ENCODE data around the gene KAT2B.

The KAT2B gene

GRCh38 chr3:20160230-20160629, 120.0 kb downstream of the KAT2B start:
- DNase-seq (ENCODE audit: low read depth, low spot score), result no peak
- Histone ChIP-seq H3K9me3 (ENCODE audit: low read depth, low read length) (no peaks in the 10 kb centered on the region), H3K36me3 (ENCODE audit: insufficient read depth, low read length) (peaks cover 8% of the 10 kb centered on the region), H3K9ac (ENCODE audit: insufficient read length) (no peak overlapping the region), H3K4me3 (no peak overlapping the region), H3K27ac (no peak overlapping the region)
- TF ChIP-seq FOXP2 (optimal IDR thresholded peaks at IDR 0.05; ENCODE audit: control extremely low read depth, extremely low read length, insufficient read depth), result no peak
- TF ChIP-seq EZH2 (IDR thresholded peaks at IDR 0.05), result no peak
- TF ChIP-seq POLR2AphosphoS5 (IDR thresholded peaks at IDR 0.05; ENCODE audit: borderline replicate concordance, low read depth, low read length), result no peak

- Histone ChIP-seq H3K4me3 (no peak overlapping the region), H3K9me3 (ENCODE audit: low read depth, low read length) (no peaks in the 10 kb centered on the region), H3K27ac (no peak overlapping the region), H3K36me3 (ENCODE audit: insufficient read depth, low read length) (peaks cover 8% of the 10 kb centered on the region), H3K9ac (ENCODE audit: insufficient read length) (no peak overlapping the region)
- no peak for DNase-seq (ENCODE audit: low read depth, low spot score)
- no peak for TF ChIP-seq EZH2 (IDR thresholded peaks at IDR 0.05)
- no peak for TF ChIP-seq FOXP2 (optimal IDR thresholded peaks at IDR 0.05; ENCODE audit: control extremely low read depth, extremely low read length, insufficient read depth)
- TF ChIP-seq POLR2AphosphoS5 (IDR thresholded peaks at IDR 0.05; ENCODE audit: borderline replicate concordance, low read depth, low read length), result no peak
Measured at GRCh38 chr3:20161714-20162113, 121.5 kb downstream of the KAT2B start.

- TF ChIP-seq EZH2 (IDR thresholded peaks at IDR 0.05) (no peak), POLR2AphosphoS5 (IDR thresholded peaks at IDR 0.05; ENCODE audit: borderline replicate concordance, low read depth, low read length) (no peak), FOXP2 (optimal IDR thresholded peaks at IDR 0.05; ENCODE audit: control extremely low read depth, extremely low read length, insufficient read depth) (no peak)
- Histone ChIP-seq H3K9ac (ENCODE audit: insufficient read length) (no peak overlapping the region), H3K9me3 (ENCODE audit: low read depth, low read length) (no peaks in the 10 kb centered on the region), H3K36me3 (ENCODE audit: insufficient read depth, low read length) (peaks cover 23% of the 10 kb centered on the region), H3K27ac (no peak overlapping the region), H3K4me3 (no peak overlapping the region)
- no peak for DNase-seq (ENCODE audit: low read depth, low spot score)
Measured at GRCh38 chr3:20173844-20174410, 133.7 kb downstream of the KAT2B start.

- Histone ChIP-seq H3K36me3 (ENCODE audit: insufficient read depth, low read length) (peaks cover 20% of the 10 kb centered on the region), H3K4me3 (no peak overlapping the region)
Measured at GRCh38 chr3:20181276-20181675, 141.0 kb downstream of the KAT2B start.

GRCh38 chr3:20182206-20182605, 142.0 kb downstream of the KAT2B start:
- Histone ChIP-seq H3K9ac (ENCODE audit: insufficient read length) (no peak overlapping the region), H3K36me3 (ENCODE audit: insufficient read depth, low read length) (peaks cover 20% of the 10 kb centered on the region), H3K4me3 (no peak overlapping the region), H3K9me3 (ENCODE audit: low read depth, low read length) (no peaks in the 10 kb centered on the region), H3K27ac (no peak overlapping the region)
- no peak for DNase-seq (ENCODE audit: low read depth, low spot score)
- TF ChIP-seq FOXP2 (optimal IDR thresholded peaks at IDR 0.05; ENCODE audit: control extremely low read depth, extremely low read length, insufficient read depth) (no peak), EZH2 (IDR thresholded peaks at IDR 0.05) (no peak), POLR2AphosphoS5 (IDR thresholded peaks at IDR 0.05; ENCODE audit: borderline replicate concordance, low read depth, low read length) (no peak)

More at GRCh38 chr3:20181276-20181675, 141.0 kb downstream of the KAT2B start:
- H3K9ac ChIP-seq (ENCODE audit: insufficient read length), result no peak overlapping the region
- DNase-seq (ENCODE audit: low read depth, low spot score), result no peak
- no peak overlapping the region for H3K27ac ChIP-seq
- no peaks in the 10 kb centered on the region for H3K9me3 ChIP-seq (ENCODE audit: low read depth, low read length)
- no peak for TF ChIP-seq FOXP2 (optimal IDR thresholded peaks at IDR 0.05; ENCODE audit: control extremely low read depth, extremely low read length, insufficient read depth)
- no peak for TF ChIP-seq EZH2 (IDR thresholded peaks at IDR 0.05)
- no peak for TF ChIP-seq POLR2AphosphoS5 (IDR thresholded peaks at IDR 0.05; ENCODE audit: borderline replicate concordance, low read depth, low read length)

- peak overlapping the region; percentile 90 for H3K4me3 ChIP-seq
- TF ChIP-seq FOXP2 (optimal IDR thresholded peaks at IDR 0.05; ENCODE audit: control extremely low read depth, extremely low read length, insufficient read depth) (no peak), EZH2 (IDR thresholded peaks at IDR 0.05) (no peak)
- no peak for DNase-seq (ENCODE audit: low read depth, low spot score)
- H3K9me3 ChIP-seq (ENCODE audit: low read depth, low read length), result no peaks in the 10 kb centered on the region
- H3K36me3 ChIP-seq (ENCODE audit: insufficient read depth, low read length), result peaks cover 10% of the 10 kb centered on the region
- peak overlapping the region; percentile 84 for H3K9ac ChIP-seq (ENCODE audit: insufficient read length)
- H3K27ac ChIP-seq, result no peak overlapping the region
Measured at GRCh38 chr3:20185331-20185678, 145.1 kb downstream of the KAT2B start.

- DNase-seq (ENCODE audit: low read depth, low spot score), result peak; percentile 55
- peak within 1 kb of the TSS; percentile 95 for H3K9ac ChIP-seq (ENCODE audit: insufficient read length)
- H3K9me3 ChIP-seq (ENCODE audit: low read depth, low read length), result no peaks in the 10 kb centered on the region
- peak within 1 kb of the TSS; percentile 60; the same call in 1 of the 2 replicates for H3K27ac ChIP-seq
- H3K4me3 ChIP-seq, result peak within 1 kb of the TSS; percentile 90
- no peak for TF ChIP-seq EZH2 (IDR thresholded peaks at IDR 0.05)
- TF ChIP-seq FOXP2 (optimal IDR thresholded peaks at IDR 0.05; ENCODE audit: control extremely low read depth, extremely low read length, insufficient read depth), result no peak
- peak; percentile 92 for TF ChIP-seq POLR2AphosphoS5 (IDR thresholded peaks at IDR 0.05; ENCODE audit: borderline replicate concordance, low read depth, low read length)
- H3K36me3 ChIP-seq (ENCODE audit: insufficient read depth, low read length), result peaks cover 10% of the 10 kb centered on the region
Measured at GRCh38 chr3:20185679-20186599, 145.7 kb downstream of the KAT2B start, which contains the start of gene SGO1. SGO1 (minus strand) TSS chr3:20186206; CDS start chr3:20184027, 2,179 bp downstream.

GRCh38 chr3:20186600-20187004, 146.4 kb downstream of the KAT2B start:
- peaks cover 10% of the 10 kb centered on the region for H3K36me3 ChIP-seq (ENCODE audit: insufficient read depth, low read length)
- H3K9me3 ChIP-seq (ENCODE audit: low read depth, low read length), result no peaks in the 10 kb centered on the region
- peak overlapping the region; percentile 60; the same call in 1 of the 2 replicates for H3K27ac ChIP-seq
- DNase-seq (ENCODE audit: low read depth, low spot score), result no peak
- H3K4me3 ChIP-seq, result peak overlapping the region; percentile 90
- TF ChIP-seq FOXP2 (optimal IDR thresholded peaks at IDR 0.05; ENCODE audit: control extremely low read depth, extremely low read length, insufficient read depth) (no peak), POLR2AphosphoS5 (IDR thresholded peaks at IDR 0.05; ENCODE audit: borderline replicate concordance, low read depth, low read length) (no peak), EZH2 (IDR thresholded peaks at IDR 0.05) (no peak)
- peak overlapping the region; percentile 95 for H3K9ac ChIP-seq (ENCODE audit: insufficient read length)

All from SK-N-MC (cell line).